GM23338 (cell line): ENCODE data around the gene ADAM15. TPM values are rescaled to one million over a fixed set of nuclear protein-coding genes. Genes with fewer than 3 reads are reported as not detected.

ENCODE experiments used
- ATAC-seq: fragments of 200-7000 bp; cut with Tn5 transposase; 3 replicates; pipeline ENCODE4 v1.9.1; 2020
- DNase-seq: peaks from one replicate; pipeline ENCODE4 v3.0.0-alpha.2; 2015; ENCODE audit warnings: low spot score
- H2AFZ ChIP-seq: fragments of 200-600 bp; sonication (generic); 2 replicates; pipeline ENCODE4 v1.8.0; 2016; ENCODE audit warnings: antibody characterized with exemption, mild to moderate bottlenecking, moderate library complexity
- H3F3A ChIP-seq: fragments of 200-600 bp; sonication (generic); replicated peaks from 2 replicates; pipeline ENCODE4 v1.8.0; 2017; ENCODE audit warnings: antibody characterized with exemption, mixed run types, low read depth
- H3K27ac ChIP-seq: fragments of 200-600 bp; sonication (generic); 2 replicates; pipeline ENCODE4 v1.6.1; 2016; ENCODE audit warnings: low read depth
- H3K27me3 ChIP-seq: fragments of 200-600 bp; sonication (generic); 2 replicates; pipeline ENCODE4 v1.8.0; 2016; ENCODE audit warnings: mild to moderate bottlenecking, mixed run types, moderate library complexity; ENCODE audit not compliant: insufficient read depth
- H3K36me3 ChIP-seq: fragments of 200-600 bp; sonication (generic); 2 replicates; pipeline ENCODE4 v1.8.0; 2016; ENCODE audit warnings: mild to moderate bottlenecking; ENCODE audit not compliant: insufficient read depth
- H3K4me1 ChIP-seq: fragments of 200-600 bp; sonication (generic); 2 replicates; pipeline ENCODE4 v1.8.0; 2016; ENCODE audit warnings: mild to moderate bottlenecking, moderate library complexity; ENCODE audit not compliant: insufficient read depth
- H3K4me2 ChIP-seq: fragments of 200-600 bp; sonication (generic); 2 replicates; pipeline ENCODE4 v1.7.1; 2017; ENCODE audit warnings: mixed run types
- H3K4me3 ChIP-seq: fragments of 200-600 bp; sonication (generic); 2 replicates; pipeline ENCODE4 v1.6.1; 2016; ENCODE audit warnings: mixed run types
- H3K79me2 ChIP-seq: fragments of 200-600 bp; sonication (generic); replicated peaks from 2 replicates; pipeline ENCODE4 v1.8.0; 2017; ENCODE audit warnings: mild to moderate bottlenecking; ENCODE audit not compliant: insufficient read depth
- H3K9me2 ChIP-seq: fragments of 200-600 bp; sonication (generic); 2 replicates; pipeline ENCODE4 v1.8.0; 2017; ENCODE audit not compliant: insufficient read depth
- H4K20me1 ChIP-seq: fragments of 200-600 bp; sonication (generic); replicated peaks from 2 replicates; pipeline ENCODE4 v1.8.0; 2017; ENCODE audit warnings: mild to moderate bottlenecking; ENCODE audit not compliant: insufficient read depth
- H3K27ac Mint-ChIP-seq: 2 replicates; pipeline ENCODE4 v1.8.0; 2020; ENCODE audit warnings: inconsistent platforms, mild to moderate bottlenecking, moderate library complexity, mixed read lengths
- H3K27me3 Mint-ChIP-seq: 3 replicates; pipeline ENCODE4 v1.8.0; 2022; ENCODE audit warnings: low read depth, mild to moderate bottlenecking, moderate library complexity, mixed read lengths, inconsistent platforms; ENCODE audit not compliant: insufficient read depth, poor library complexity
- H3K36me3 Mint-ChIP-seq: 3 replicates; pipeline ENCODE4 v1.8.0; 2021; ENCODE audit warnings: low read depth, mild to moderate bottlenecking, inconsistent platforms, moderate library complexity, mixed read lengths
- H3K4me1 Mint-ChIP-seq: 3 replicates; pipeline ENCODE4 v1.8.0; 2020; ENCODE audit warnings: mild to moderate bottlenecking, inconsistent platforms, mixed read lengths
- H3K4me3 Mint-ChIP-seq: 3 replicates; pipeline ENCODE4 v1.8.0; 2021; ENCODE audit warnings: moderate library complexity, mild to moderate bottlenecking, inconsistent platforms, mixed read lengths
- H3K9me3 Mint-ChIP-seq: 3 replicates; pipeline ENCODE4 v1.8.0; 2020; ENCODE audit warnings: moderate library complexity, mild to moderate bottlenecking, inconsistent platforms, mixed read lengths
- CTCF ChIP-seq, 2 experiments: fragments of 200-600 bp in 1 of 2; sonication (generic) in 1 of 2; conservative IDR thresholded peaks; 2 replicates each; pipeline versions ENCODE4 v1.5.1 to v1.6.1; 2016 to 2017; ENCODE audit warnings: antibody characterized with exemption in 2 of 2, low read depth in 2 of 2, mild to moderate bottlenecking in 2 of 2, moderate library complexity in 1 of 2
- ETS1 ChIP-seq: IDR thresholded peaks from 2 replicates; pipeline ENCODE4 v1.6.1; 2016; ENCODE audit warnings: antibody characterized with exemption
- EZH2 ChIP-seq: fragments of 200-600 bp; sonication (generic); IDR thresholded peaks from one replicate; pipeline ENCODE4 v1.8.0; 2017; ENCODE audit warnings: antibody characterized with exemption, mild to moderate bottlenecking, low read depth; ENCODE audit not compliant: unreplicated experiment
- EZH2phosphoT487 ChIP-seq: fragments of 200-600 bp; sonication (generic); IDR thresholded peaks from one replicate; pipeline ENCODE4 v1.8.1; 2018; ENCODE audit warnings: antibody characterized with exemption; ENCODE audit not compliant: unreplicated experiment
- JUNB ChIP-seq: IDR thresholded peaks from one replicate; pipeline ENCODE4 v1.6.1; 2016; ENCODE audit warnings: antibody characterized with exemption; ENCODE audit not compliant: unreplicated experiment
- NANOG ChIP-seq: IDR thresholded peaks from 2 replicates; pipeline ENCODE4 v1.6.1; 2016; ENCODE audit warnings: antibody characterized with exemption, borderline replicate concordance
- POLR2AphosphoS5 ChIP-seq: IDR thresholded peaks from 2 replicates; pipeline ENCODE4 v1.6.1; 2016; ENCODE audit warnings: antibody characterized with exemption, low read depth
- STAT1 ChIP-seq: IDR thresholded peaks from one replicate; pipeline ENCODE4 v1.6.1; 2016; ENCODE audit warnings: antibody characterized with exemption; ENCODE audit not compliant: unreplicated experiment
- ZNF114 ChIP-seq: fragments of 250-450 bp; sonication (Bioruptor Pico); IDR thresholded peaks from 2 replicates; pipeline ENCODE4 v1.5.0; 2020; ENCODE audit warnings: mild to moderate bottlenecking, moderate library complexity
- ZNF331 ChIP-seq: fragments of 250-450 bp; sonication (Bioruptor Pico); IDR thresholded peaks from 2 replicates; pipeline ENCODE4 v1.5.0; 2020; ENCODE audit warnings: low read depth, mild to moderate bottlenecking, moderate library complexity
- ZNF462 ChIP-seq: fragments of 250-450 bp; sonication (Bioruptor Pico); IDR thresholded peaks from 2 replicates; pipeline ENCODE4 v1.5.0; 2020; ENCODE audit warnings: mild to moderate bottlenecking, moderate library complexity
- polyA plus RNA-seq: library from polyadenylated mRNA; unstranded; fragments of >200 nt; fragmentation: Nextera tagmentation; extraction: Ambion mirVana; gene quantifications from 2 replicates; pipeline ENCODE4 v1.2.1, GENCODE V29; 2016
- total RNA-seq: library from RNA; depleted of rRNA; stranded (reverse); fragments of >200 nt; shearing (Covaris generic); gene quantifications from 2 replicates; pipeline ENCODE4 v1.2.3, GENCODE V29; 2014

ADAM15 gene
- total and polyA plus RNA-seq, 2 experiments from 2014 or later = 24.2 to 31.1 TPM

GRCh38 chr1:155030899-155031298 is 20.2 kb upstream of the ADAM15 start (continued):
- TF ChIP-seq ZNF462 (CRISPR knock-in tag) (no peak), JUNB (no peak), ZNF114 (CRISPR knock-in tag) (no peak), STAT1 (no peak), EZH2 (no peak), CTCF (conservative IDR thresholded peaks at IDR 0.05; ENCODE audit: low read depth in 2 of 2) (no peak), EZH2phosphoT487 (no peak)

GRCh38 chr1:155032886-155033285 is 18.2 kb upstream of the ADAM15 start:
- H3K4me1 ChIP-seq = no peaks in the 10 kb centered on the region
- H3K27ac ChIP-seq = no peak overlapping the region
- H2AFZ ChIP-seq = no peak overlapping the region
- no peaks in the 10 kb centered on the region for H3K9me2 ChIP-seq
- Mint-ChIP-seq H3K9me3 (no peaks in the 10 kb centered on the region), H3K36me3 (no peaks in the 10 kb centered on the region), H3K27ac (no peak overlapping the region), H3K27me3 (peaks cover 8% of the 10 kb centered on the region), H3K4me3 (no peak overlapping the region), H3K4me1 (peaks cover 5% of the 10 kb centered on the region; the same call in 1 of the 3 replicates)
- no peaks in the 10 kb centered on the region for H3K27me3 ChIP-seq
- no peaks in the 10 kb centered on the region for H4K20me1 ChIP-seq
- no peaks in the 10 kb centered on the region for H3K79me2 ChIP-seq
- no peaks in the 10 kb centered on the region for H3F3A ChIP-seq
- ATAC-seq = no peak
- TF ChIP-seq ETS1 = no peak
- TF ChIP-seq ZNF331 (CRISPR knock-in tag) = no peak
- TF ChIP-seq ZNF114 (CRISPR knock-in tag) = no peak
- TF ChIP-seq POLR2AphosphoS5 = no peak
- no peak for TF ChIP-seq NANOG
- TF ChIP-seq EZH2phosphoT487 = no peak
- H3K4me3 ChIP-seq = no peak overlapping the region
- no peaks in the 10 kb centered on the region for H3K36me3 ChIP-seq
- no peak overlapping the region for H3K4me2 ChIP-seq
- DNase-seq = no peak
